Caco-2 (cell line): Measurements from ENCODE around the gene CRAMP1. TPM values are rescaled to one million over a fixed set of nuclear protein-coding genes. Genes with fewer than 3 reads are reported as not detected.

Experiments used
- BruUV-seq: library from RNA; stranded (reverse); fragments of 400-500 nt; replicated peaks from 2 replicates; lab custom pipeline; 2021; lab: Mats Ljungman, UMichigan
- CTCF ChIA-PET: fragments of 300-600 bp; sonication (Branson Sonifier 250); formaldehyde crosslinking; loops from one replicate; lab custom pipeline; 2022; ENCODE audit warnings: antibody characterized with exemption; lab: Charles Lee
- POLR2A ChIA-PET: fragments of 300-600 bp; sonication (Branson Sonifier 250); formaldehyde crosslinking; loops from one replicate; lab custom pipeline; 2022; ENCODE audit warnings: antibody characterized with exemption; lab: Charles Lee
- DNase-seq, 2 experiments: peaks; one replicate each; pipeline versions ENCODE4 v3.0.0 to v3.0.0-alpha.2; 2020 to 2022
- H3K27me3 ChIP-seq: replicated peaks from 2 replicates; pipeline ENCODE4 v1.6.0; 2011; ENCODE audit warnings: low read length; ENCODE audit not compliant: control insufficient read depth, insufficient read depth
- H3K36me3 ChIP-seq: 2 replicates; pipeline ENCODE4 v1.5.1; 2011; ENCODE audit warnings: low read length; ENCODE audit not compliant: control insufficient read depth, insufficient read depth
- H3K4me1 ChIP-seq: fragments of 250-450 bp; sonication (Bioruptor Pico); 2 replicates; pipeline ENCODE4 v1.5.1; 2020; ENCODE audit warnings: mild to moderate bottlenecking
- H3K4me3 ChIP-seq: 2 replicates; pipeline ENCODE4 v1.5.1; 2011; ENCODE audit warnings: low read depth, mild to moderate bottlenecking, control low read depth, low read length
- H3K9me3 ChIP-seq: fragments of 250-450 bp; sonication (Bioruptor Pico); 2 replicates; pipeline ENCODE4 v1.5.1; 2020; ENCODE audit warnings: mild to moderate bottlenecking, moderate library complexity
- H3K27ac Mint-ChIP-seq: one replicate; pipeline ENCODE4 v1.8.0; 2022; ENCODE audit warnings: mixed read lengths; ENCODE audit not compliant: unreplicated experiment
- H3K27me3 Mint-ChIP-seq: one replicate; pipeline ENCODE4 v1.8.0; 2022; ENCODE audit warnings: mixed read lengths; ENCODE audit not compliant: insufficient read depth, unreplicated experiment
- H3K36me3 Mint-ChIP-seq: one replicate; pipeline ENCODE4 v1.8.0; 2022; ENCODE audit warnings: mild to moderate bottlenecking, mixed read lengths; ENCODE audit not compliant: insufficient read depth, unreplicated experiment
- H3K4me1 Mint-ChIP-seq: one replicate; pipeline ENCODE4 v1.8.0; 2022; ENCODE audit warnings: low read depth, mixed read lengths; ENCODE audit not compliant: unreplicated experiment
- H3K4me3 Mint-ChIP-seq: one replicate; pipeline ENCODE4 v1.8.0; 2022; ENCODE audit warnings: mild to moderate bottlenecking, moderate library complexity, mixed read lengths; ENCODE audit not compliant: unreplicated experiment
- H3K9me3 Mint-ChIP-seq: one replicate; pipeline ENCODE4 v1.8.0; 2022; ENCODE audit warnings: mixed read lengths; ENCODE audit not compliant: unreplicated experiment
- intact Hi-C: fragments of 100-400 bp; cut with micrococcal nuclease; formaldehyde crosslinking; loops from one replicate; pipeline ENCODE4 v1.10.0; 2022; ENCODE audit not compliant: unreplicated experiment
- total RNA-seq: library from RNA; stranded (reverse); gene quantifications from 2 replicates; pipeline ENCODE4 v1.2.3, GENCODE V29; 2022
- TF ChIP-seq, protein P1 (sequence below), 2 experiments: fragments of 200-600 bp in 1 of 2; IDR thresholded peaks; 1 replicate in 1 of 2; 2 replicates in 1 of 2; pipeline versions ENCODE4 v1.5.1 to v1.8.0; 2011 to 2022; ENCODE audit warnings: antibody characterized with exemption in 1 of 2, control low read depth in 1 of 2, inconsistent platforms in 1 of 2, low read depth in 1 of 2, low read length in 1 of 2, mild to moderate bottlenecking in 1 of 2, moderate library complexity in 1 of 2; ENCODE audit not compliant: insufficient read depth in 1 of 2, severe bottlenecking in 1 of 2, unreplicated experiment in 1 of 2

CRAMP1 gene
- total RNA-seq, 1 experiment from 2014 or later = 24.7 TPM

- BruUV-seq = no TSS peak
- H3K27me3 ChIP-seq = no peaks in the 10 kb centered on the region
- no peaks in the 10 kb centered on the region for H3K4me1 ChIP-seq
- DNase-seq = no peak
- Mint-ChIP-seq H3K36me3 (peaks cover 23% of the 10 kb centered on the region), H3K27me3 (no peaks in the 10 kb centered on the region), H3K27ac (no peak overlapping the region), H3K9me3 (no peaks in the 10 kb centered on the region), H3K4me1 (no peaks in the 10 kb centered on the region), H3K4me3 (no peak overlapping the region)
- ChIA-PET POLR2A (no interaction called here), CTCF (no interaction called here)
- H3K36me3 ChIP-seq = peaks cover 2% of the 10 kb centered on the region; the same call in 1 of the 2 replicates
- H3K4me3 ChIP-seq = no peak overlapping the region
- TF ChIP-seq, protein P1, sequence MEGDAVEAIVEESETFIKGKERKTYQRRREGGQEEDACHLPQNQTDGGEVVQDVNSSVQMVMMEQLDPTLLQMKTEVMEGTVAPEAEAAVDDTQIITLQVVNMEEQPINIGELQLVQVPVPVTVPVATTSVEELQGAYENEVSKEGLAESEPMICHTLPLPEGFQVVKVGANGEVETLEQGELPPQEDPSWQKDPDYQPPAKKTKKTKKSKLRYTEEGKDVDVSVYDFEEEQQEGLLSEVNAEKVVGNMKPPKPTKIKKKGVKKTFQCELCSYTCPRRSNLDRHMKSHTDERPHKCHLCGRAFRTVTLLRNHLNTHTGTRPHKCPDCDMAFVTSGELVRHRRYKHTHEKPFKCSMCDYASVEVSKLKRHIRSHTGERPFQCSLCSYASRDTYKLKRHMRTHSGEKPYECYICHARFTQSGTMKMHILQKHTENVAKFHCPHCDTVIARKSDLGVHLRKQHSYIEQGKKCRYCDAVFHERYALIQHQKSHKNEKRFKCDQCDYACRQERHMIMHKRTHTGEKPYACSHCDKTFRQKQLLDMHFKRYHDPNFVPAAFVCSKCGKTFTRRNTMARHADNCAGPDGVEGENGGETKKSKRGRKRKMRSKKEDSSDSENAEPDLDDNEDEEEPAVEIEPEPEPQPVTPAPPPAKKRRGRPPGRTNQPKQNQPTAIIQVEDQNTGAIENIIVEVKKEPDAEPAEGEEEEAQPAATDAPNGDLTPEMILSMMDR (IDR thresholded peaks at IDR 0.05; ENCODE audit: insufficient read depth in 1 of 2, low read depth in 1 of 2, low read length in 1 of 2, severe bottlenecking in 1 of 2, unreplicated experiment in 1 of 2) = no peak
- H3K9me3 ChIP-seq = no peaks in the 10 kb centered on the region
- intact Hi-C loops = no loop called here
These were observed 4.2 kb upstream of the CRAMP1 start for GRCh38 chr16:1607971-1608370.

DNA sequence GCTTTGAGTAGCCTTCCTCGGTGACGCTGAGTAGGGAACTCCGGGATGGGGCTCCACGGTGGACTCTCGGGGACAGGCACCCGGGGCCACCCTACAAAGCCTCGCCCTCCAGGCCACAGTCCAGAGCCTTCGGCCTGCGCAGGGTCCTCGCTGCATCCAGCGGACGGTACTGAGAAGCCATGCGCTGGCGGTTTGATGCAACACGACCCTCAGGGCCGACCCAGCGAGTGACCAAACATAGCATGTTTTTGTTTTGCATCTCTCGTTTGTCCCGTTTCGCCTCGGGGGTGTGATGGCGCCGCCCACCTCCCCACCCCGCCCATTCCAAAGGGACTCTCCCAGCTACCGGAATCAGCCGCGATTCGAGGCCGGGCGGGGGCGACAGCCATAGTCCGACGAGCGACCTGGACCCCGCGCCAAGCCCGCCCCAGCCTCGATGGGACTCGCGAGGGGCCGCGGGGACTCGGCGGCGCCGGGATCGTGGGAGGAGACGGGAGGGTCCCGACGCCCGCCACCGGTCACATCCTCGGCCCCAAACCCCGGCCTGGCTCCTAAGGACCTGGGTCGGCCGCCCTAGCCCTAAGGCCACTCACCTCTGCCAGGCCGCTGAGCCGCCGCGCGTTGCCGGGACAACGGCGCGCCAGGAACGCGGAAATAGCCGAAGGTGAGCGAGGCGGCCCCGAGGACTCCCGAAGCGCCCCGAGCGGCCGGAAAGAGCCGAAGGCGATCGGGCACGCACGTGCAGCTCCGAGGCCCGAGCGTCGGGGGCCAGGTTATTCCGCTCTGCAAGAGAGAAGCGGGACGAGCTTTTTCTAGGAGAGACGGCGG lies 1.9 kb upstream of the CRAMP1 start:
- CTCF ChIA-PET = interaction anchor here (0.6 to 1.9 kb wide), 4 partner anchors 67 to 268 kb away, joined by 3 to 8 read pairs (median 6); partner anchors contain the start of gene MAPK8IP3
- Mint-ChIP-seq H3K36me3 (peaks cover 23% of the 10 kb centered on the region), H3K4me3 (peak overlapping the region; percentile 80), H3K9me3 (no peaks in the 10 kb centered on the region), H3K4me1 (peaks cover 4% of the 10 kb centered on the region), H3K27ac (peak overlapping the region; percentile 92), H3K27me3 (no peaks in the 10 kb centered on the region)
- BruUV-seq = no TSS peak
- TF ChIP-seq, protein P1 (IDR thresholded peaks at IDR 0.05; ENCODE audit: insufficient read depth in 1 of 2, low read depth in 1 of 2, low read length in 1 of 2, severe bottlenecking in 1 of 2, unreplicated experiment in 1 of 2) = no peak
- peaks cover 3% of the 10 kb centered on the region; the same call in 1 of the 2 replicates for H3K4me1 ChIP-seq
- no peaks in the 10 kb centered on the region for H3K27me3 ChIP-seq
- POLR2A ChIA-PET = interaction anchor here (0.6 to 2.2 kb wide), 2 partner anchors 95 to 202 kb away, joined by 3 to 13 read pairs; partner anchors contain the start of gene MAPK8IP3
- H3K9me3 ChIP-seq = no peaks in the 10 kb centered on the region
- peaks cover 2% of the 10 kb centered on the region; the same call in 1 of the 2 replicates for H3K36me3 ChIP-seq
- DNase-seq = peak; percentile 87 to 95
- intact Hi-C loops = loop anchor here (5.0 to 10.0 kb wide), 2 partner anchors 65 to 97 kb away; partner anchors contain the start of genes JPT2 and MAPK8IP3
- H3K4me3 ChIP-seq = peak overlapping the region; percentile 68

DNA sequence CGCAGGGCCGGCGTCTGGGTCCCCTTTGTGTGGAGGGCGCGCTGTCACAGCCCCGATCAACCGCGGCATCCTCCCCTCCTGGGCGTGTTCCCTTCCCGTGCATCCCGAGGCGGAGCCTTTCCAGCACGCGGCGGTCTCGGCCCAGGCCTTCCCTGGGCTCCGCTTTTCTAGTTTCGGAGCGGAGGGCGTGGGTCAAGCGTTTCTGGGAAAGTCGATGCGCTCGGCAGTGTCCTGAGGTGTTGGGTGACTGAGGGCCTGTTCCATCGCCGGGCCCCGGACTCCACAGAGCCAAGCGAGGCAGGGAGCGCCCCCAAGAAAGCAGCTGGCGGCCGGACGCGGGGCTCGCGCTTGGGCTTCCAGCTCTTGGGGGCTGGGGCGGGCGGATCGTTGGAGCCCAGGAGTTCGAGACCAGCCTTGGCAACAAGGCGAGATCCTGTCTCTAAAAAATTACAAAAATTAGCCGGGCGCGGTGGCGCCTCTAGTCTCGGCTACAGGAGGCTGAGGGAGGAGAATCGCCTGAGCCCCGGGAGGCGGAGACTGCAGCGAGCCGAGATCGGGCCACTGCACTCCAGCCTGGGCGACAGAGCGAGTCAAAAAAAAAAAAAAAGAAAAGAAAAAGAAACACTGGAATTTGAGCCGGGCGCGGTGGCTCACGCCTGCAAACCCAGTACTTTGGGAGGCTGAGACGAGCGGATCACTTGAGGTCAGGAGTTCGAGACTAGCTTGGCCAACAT lies 1.1 kb upstream of the CRAMP1 start:
- H3K9me3 Mint-ChIP-seq = no peaks in the 10 kb centered on the region
- Histone ChIP-seq H3K36me3 (peaks cover 2% of the 10 kb centered on the region; the same call in 1 of the 2 replicates), H3K9me3 (no peaks in the 10 kb centered on the region), H3K4me3 (peak overlapping the region; percentile 68), H3K4me1 (peaks cover 9% of the 10 kb centered on the region), H3K27me3 (no peaks in the 10 kb centered on the region)
- CTCF ChIA-PET = interaction anchor here (0.6 to 1.9 kb wide), 3 partner anchors 66 to 268 kb away, joined by 5 to 8 read pairs (median 6); no protein-coding TSS in a partner anchor
- peak overlapping the region; percentile 92 for H3K27ac Mint-ChIP-seq
- peaks cover 23% of the 10 kb centered on the region for H3K36me3 Mint-ChIP-seq
- H3K27me3 Mint-ChIP-seq = no peaks in the 10 kb centered on the region
- peaks cover 7% of the 10 kb centered on the region for H3K4me1 Mint-ChIP-seq
- no TSS peak for BruUV-seq
- H3K4me3 Mint-ChIP-seq = peak overlapping the region; percentile 80
- peak in 1 of 2 experiments; percentile 5 for DNase-seq
- intact Hi-C loops = loop anchor here (5.0 to 10.0 kb wide), 2 partner anchors 64 to 96 kb away; partner anchors contain the start of genes JPT2 and MAPK8IP3
- POLR2A ChIA-PET = interaction anchor here (0.7 to 2.2 kb wide), 4 partner anchors 18 to 320 kb away, joined by 4 to 13 read pairs (median 6); partner anchors contain the start of genes MAPK8IP3, NUBP2 and SPSB3
- TF ChIP-seq, protein P1 (IDR thresholded peaks at IDR 0.05; ENCODE audit: insufficient read depth in 1 of 2, low read depth in 1 of 2, low read length in 1 of 2, severe bottlenecking in 1 of 2, unreplicated experiment in 1 of 2) = no peak
